Spinal cord (tissue), 10 donors: ENCODE results near the gene CHSY1. TPM values are rescaled to one million over a fixed set of nuclear protein-coding genes. Genes with fewer than 3 reads are reported as not detected.

Source experiments
- DNase-seq, 6 donors: peaks; one replicate each; pipeline versions ENCODE4 v3.0.0 to v3.0.0-alpha.2; 2013 to 2015; ENCODE audit warnings: low spot score in 6 of 6, low read depth in 4 of 6
- H3K27ac ChIP-seq: one replicate; pipeline ENCODE4 v1.5.1; 2013; ENCODE audit warnings: low read depth, low read length, control low read depth
- H3K27me3 ChIP-seq: one replicate; pipeline ENCODE4 v1.6.1; 2013; ENCODE audit warnings: low read length; ENCODE audit not compliant: control insufficient read depth, insufficient read depth
- H3K36me3 ChIP-seq: one replicate; pipeline ENCODE4 v1.6.1; 2013; ENCODE audit warnings: low read length; ENCODE audit not compliant: control insufficient read depth, insufficient read depth
- H3K4me1 ChIP-seq: one replicate; pipeline ENCODE4 v1.6.1; 2013; ENCODE audit warnings: low read length; ENCODE audit not compliant: control insufficient read depth, insufficient read depth
- H3K4me3 ChIP-seq: one replicate; pipeline ENCODE4 v1.5.1; 2013; ENCODE audit warnings: low read depth, low read length, control low read depth
- H3K9me3 ChIP-seq: one replicate; pipeline ENCODE4 v1.6.1; 2013; ENCODE audit warnings: low read length; ENCODE audit not compliant: control insufficient read depth, insufficient read depth
- WGBS: methylation state at CpG from one replicate; pipeline ENCODE4 v1.1.5; 2013; ENCODE audit warnings: missing lambda C conversion rate; ENCODE audit not compliant: insufficient coverage; 5-methylcytosine and 5-hydroxymethylcytosine counted together
- polyA plus RNA-seq, 2 donors: library from polyadenylated mRNA; unstranded; fragments of 120-200 nt; gene quantifications; one replicate each; pipeline ENCODE4 v1.2.1, GENCODE V29; 2013; ENCODE audit not compliant: insufficient read length in 2 of 2
- total RNA-seq, 2 donors: library from RNA; depleted of rRNA in 1 of 2; stranded (reverse); fragments of 120-200 nt in 1 of 2; fragments of >200 nt in 1 of 2; gene quantifications; one replicate each; pipeline versions ENCODE4 v1.2.3 to v1.2.4, GENCODE V29; 2013 to 2014
- donor health status: healthy.

CHSY1 gene
- total and polyA plus RNA-seq, 4 donors: 28.2 to 67.3 (median 32.6) TPM

DNA sequence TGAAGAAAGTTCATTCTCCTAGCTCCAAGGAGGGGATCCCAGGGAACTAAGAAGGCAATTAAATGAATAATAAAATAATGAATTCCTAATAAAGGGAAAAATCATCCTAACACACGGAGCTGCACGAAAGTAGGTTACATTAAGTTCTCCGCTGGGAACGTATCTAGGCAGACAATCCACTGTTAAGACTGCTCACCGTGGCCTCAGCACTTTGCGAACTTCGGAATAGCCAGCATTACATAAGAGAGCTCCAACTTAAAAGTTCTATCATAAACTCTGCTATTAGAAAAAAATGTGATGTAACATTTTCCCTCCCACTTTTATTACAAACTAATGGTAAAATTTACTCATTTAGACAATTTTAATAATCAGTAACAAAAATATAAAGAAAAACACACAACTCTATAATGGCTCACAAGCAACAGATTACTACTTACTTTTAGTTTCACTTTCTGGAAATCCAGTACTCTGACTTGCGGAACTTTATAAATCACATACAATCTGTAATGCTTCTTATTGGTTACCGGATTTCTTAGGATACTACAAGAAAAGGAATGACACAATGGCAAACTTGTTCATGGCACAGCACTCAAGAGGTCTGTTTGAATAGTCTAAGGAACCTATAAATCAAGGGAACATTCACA, 34.7 kb upstream of the CHSY1 start:
- H3K27ac ChIP-seq: no peak overlapping the region
- H3K36me3 ChIP-seq: peaks cover 31% of the 10 kb centered on the region
- no peaks in the 10 kb centered on the region for H3K4me1 ChIP-seq
- H3K9me3 ChIP-seq: no peaks in the 10 kb centered on the region
- 86% methylated on average over 4 of the region's 9 CpGs for WGBS
- H3K27me3 ChIP-seq: no peaks in the 10 kb centered on the region
- no peak for DNase-seq
- no peak overlapping the region for H3K4me3 ChIP-seq

DNA sequence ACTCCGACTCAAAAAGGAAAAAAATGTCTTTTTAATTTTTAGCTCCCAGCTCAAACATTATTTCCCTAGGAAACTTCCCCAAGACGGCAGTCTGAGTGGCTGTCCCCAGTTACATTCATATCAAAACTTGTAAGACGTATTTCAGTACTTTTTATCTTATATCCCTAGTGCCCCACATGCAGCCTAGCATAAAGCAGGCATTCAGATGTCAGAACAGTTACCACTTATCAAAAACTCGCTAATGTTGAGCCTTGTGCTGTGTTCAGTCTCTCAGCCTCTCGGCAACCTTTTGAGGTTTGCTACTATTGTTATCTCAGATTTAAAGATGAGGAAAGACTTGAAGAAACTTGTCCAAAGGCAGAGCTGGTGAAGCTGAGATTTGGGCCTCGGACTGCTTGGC, 32.1 kb upstream of the CHSY1 start:
- no peaks in the 10 kb centered on the region for H3K27me3 ChIP-seq
- H3K4me1 ChIP-seq: no peaks in the 10 kb centered on the region
- 77% methylated on average over 4 of the region's 6 CpGs for WGBS
- H3K9me3 ChIP-seq: no peaks in the 10 kb centered on the region
- no peak for DNase-seq
- peaks cover 34% of the 10 kb centered on the region for H3K36me3 ChIP-seq
- H3K27ac ChIP-seq: no peak overlapping the region
- H3K4me3 ChIP-seq: no peak overlapping the region

DNA sequence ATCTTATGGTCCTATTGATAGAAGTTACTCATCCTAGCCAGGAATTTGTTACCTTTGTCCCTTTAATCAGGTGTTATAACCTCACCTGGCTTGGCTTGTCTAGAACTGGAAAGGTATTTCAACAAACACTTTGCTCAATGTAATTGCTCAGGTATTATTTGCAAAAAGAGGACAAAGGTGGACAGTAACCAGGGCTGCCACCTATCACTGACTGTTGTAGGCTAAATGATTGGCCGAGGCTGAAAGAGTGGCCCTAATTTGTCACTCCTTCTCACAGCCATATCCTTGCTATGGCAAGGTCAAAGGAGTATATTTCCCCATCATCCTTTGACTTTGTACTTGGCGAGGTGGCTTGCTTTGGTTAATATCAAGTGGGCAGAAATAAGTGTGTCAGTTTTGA, 28.2 kb upstream of the CHSY1 start:
- WGBS: 100% methylated on average over 1 of the region's 2 CpGs

DNA sequence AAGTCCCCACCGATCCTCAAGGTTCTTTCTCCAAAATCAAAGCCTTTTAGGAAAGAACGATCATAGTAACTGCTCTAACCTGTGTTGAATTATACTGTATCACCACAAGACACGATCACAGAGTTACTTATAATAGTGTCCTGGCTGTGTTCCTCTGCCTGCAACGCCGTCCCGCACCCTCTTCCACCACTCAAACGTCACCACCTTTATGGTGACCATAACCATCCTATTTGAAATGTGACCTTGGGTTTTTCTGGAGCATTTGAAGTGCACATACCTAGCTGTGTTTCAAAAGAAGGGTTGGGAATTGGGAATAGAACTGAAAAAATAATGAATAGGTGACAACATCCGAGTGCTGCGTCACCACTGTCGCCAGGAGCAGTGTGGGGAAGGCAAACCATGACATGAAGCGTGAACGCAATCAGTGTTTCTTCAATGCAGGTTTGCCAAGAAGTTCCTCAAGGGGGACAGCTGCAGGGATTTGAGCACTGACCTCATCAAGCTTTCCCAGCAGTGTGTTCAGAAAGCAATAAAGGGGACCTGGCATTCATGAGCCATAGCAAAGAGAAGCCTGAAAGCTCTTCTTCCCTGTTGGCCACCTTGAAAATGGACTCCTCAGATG, 26.2 kb upstream of the CHSY1 start:
- H3K9me3 ChIP-seq: no peaks in the 10 kb centered on the region
- no peak for DNase-seq
- H3K27ac ChIP-seq: peak overlapping the region; percentile 10
- peak overlapping the region; percentile 46 for H3K4me3 ChIP-seq
- H3K36me3 ChIP-seq: peaks cover 27% of the 10 kb centered on the region
- WGBS: 76% methylated on average over 6 of the region's 12 CpGs
- H3K27me3 ChIP-seq: no peaks in the 10 kb centered on the region
- H3K4me1 ChIP-seq: peaks cover 17% of the 10 kb centered on the region

More for the DNA sequence above, 28.2 kb upstream of the CHSY1 start:
- Histone ChIP-seq H3K9me3 (no peaks in the 10 kb centered on the region), H3K4me1 (peaks cover 17% of the 10 kb centered on the region), H3K36me3 (peaks cover 27% of the 10 kb centered on the region), H3K4me3 (no peak overlapping the region), H3K27me3 (no peaks in the 10 kb centered on the region), H3K27ac (no peak overlapping the region)
- no peak for DNase-seq

DNA sequence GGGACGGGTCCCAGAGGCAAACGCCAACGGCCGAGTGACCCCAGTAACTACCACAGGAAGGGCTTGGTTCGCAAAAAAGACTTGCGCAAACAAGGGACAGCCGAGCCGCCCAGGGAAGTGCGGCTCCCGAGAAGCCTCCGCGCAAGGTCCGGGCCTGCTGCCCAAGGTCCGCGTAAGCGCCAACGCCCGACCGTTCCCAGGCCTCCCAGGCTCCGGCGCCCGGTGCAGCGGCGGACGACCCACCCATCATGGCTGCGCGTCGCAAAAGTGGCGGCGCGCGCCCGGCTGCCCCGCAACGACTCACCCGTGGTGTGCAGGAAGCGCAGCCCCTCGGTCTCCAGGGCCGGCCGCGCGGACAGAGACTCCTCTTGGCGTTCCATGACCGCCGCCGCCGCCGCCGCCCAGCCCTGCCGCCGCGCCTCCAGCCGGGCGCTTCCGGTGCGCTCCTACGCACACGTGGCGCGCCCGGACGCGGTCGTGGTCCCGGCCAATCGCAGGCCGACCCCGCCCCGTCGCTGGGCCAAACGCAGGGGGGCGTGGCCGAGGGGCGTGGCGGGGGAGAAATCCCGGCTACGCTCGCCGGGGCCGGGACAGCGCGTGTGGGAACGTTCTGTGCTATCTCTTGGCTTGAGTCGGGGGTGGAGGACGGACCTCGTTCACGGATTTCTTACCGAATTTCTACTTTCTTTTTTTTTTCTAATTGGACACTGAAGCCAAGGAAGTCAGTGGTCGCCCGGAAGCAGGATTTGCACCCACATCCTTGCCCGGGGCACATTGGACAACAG, 25.4 kb upstream of the CHSY1 start, which contains the start of gene SELENOS:
TSS of gene SELENOS (minus strand) at position 448 of the 785 bp plus-strand sequence. CDS start at position 380, 68 bp downstream.
- Histone ChIP-seq H3K36me3 (peaks cover 33% of the 10 kb centered on the region), H3K4me3 (peak within 1 kb of the TSS; percentile 87), H3K4me1 (peaks cover 17% of the 10 kb centered on the region), H3K27me3 (no peaks in the 10 kb centered on the region), H3K27ac (peak within 1 kb of the TSS; percentile 84), H3K9me3 (no peaks in the 10 kb centered on the region)
- under 1% methylated on average over 91 of the region's 91 CpGs for WGBS
- peak in 5 of 6 donors; percentile 79 to 97 (median 87) for DNase-seq

DNA sequence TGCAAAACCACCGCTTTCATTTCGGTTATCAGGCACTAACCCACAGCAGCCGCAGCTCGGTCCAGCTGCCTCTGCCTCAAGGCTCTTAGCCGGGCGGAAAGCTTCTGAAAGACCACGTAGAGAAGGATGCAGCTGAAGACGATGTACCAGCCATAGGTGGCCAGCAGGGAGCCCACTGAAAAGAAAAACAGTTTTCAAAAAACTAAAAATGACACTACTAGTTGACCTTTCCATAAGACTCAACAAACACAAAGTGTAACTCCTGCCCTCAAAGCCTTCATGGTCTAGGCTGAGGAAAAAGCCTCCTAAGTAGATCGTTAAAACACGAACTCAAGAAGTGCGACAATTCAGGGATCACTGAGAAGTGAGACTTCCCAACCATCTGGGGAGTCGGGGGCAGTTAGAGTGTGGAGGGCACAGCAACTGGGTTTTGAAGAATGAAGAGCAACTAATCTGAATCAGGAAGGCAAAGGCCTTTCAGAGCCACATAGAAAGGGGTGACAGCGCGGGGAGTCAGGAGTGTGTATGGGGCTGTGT, 24.7 kb upstream of the CHSY1 start:
- peaks cover 17% of the 10 kb centered on the region for H3K4me1 ChIP-seq
- 11% methylated on average over 13 of the region's 14 CpGs for WGBS
- H3K27me3 ChIP-seq: no peaks in the 10 kb centered on the region
- peaks cover 37% of the 10 kb centered on the region for H3K36me3 ChIP-seq
- H3K9me3 ChIP-seq: no peaks in the 10 kb centered on the region
- H3K27ac ChIP-seq: peak overlapping the region; percentile 84
- DNase-seq: no peak
- H3K4me3 ChIP-seq: peak overlapping the region; percentile 87

DNA sequence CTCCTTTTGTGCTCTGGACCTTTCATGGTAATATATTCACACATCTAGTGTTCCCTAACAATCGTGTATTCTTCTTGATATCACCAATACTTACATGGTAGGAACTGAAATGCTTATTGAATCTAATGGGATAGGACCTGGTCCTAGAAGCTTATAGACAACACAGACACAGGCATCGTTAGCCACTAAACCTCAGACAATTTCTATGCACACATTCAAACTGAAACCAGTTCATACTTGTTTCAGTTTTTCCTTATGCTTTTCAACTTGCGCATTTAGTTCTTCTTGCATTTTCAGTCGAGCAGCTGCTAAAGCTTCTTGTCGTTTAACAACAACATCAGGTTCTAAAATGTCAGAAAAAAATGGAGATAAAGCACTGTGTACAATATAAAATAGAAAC, 23.2 kb upstream of the CHSY1 start:
- no peak overlapping the region for H3K27ac ChIP-seq
- 100% methylated on average over 2 of the region's 5 CpGs for WGBS

DNA sequence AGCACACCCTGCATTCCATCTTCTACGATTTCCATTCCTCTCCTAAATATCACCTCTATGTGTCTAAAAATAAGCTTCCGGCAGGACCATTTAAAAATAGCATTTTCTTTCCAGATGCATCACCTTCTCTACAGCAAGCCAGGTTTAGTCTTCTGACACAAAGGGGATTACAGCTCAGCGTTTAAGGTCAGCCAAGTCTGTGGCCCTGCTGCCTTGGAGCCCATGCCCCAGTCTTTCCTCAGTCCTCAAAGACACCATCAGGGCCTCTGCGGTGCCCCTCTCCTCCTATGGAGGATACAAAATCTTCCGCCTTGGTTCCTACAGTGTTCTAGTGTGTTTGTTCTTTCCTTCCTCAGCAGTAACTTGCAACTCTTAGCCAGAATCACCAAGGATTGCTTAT, 21.7 kb upstream of the CHSY1 start:
- Histone ChIP-seq H3K36me3 (peaks cover 48% of the 10 kb centered on the region), H3K4me1 (peaks cover 17% of the 10 kb centered on the region), H3K4me3 (no peak overlapping the region), H3K27me3 (no peaks in the 10 kb centered on the region), H3K9me3 (no peaks in the 10 kb centered on the region), H3K27ac (no peak overlapping the region)
- DNase-seq: no peak
- WGBS: 88% methylated on average over 5 of the region's 5 CpGs

More for the DNA sequence above, 23.2 kb upstream of the CHSY1 start:
- no peak overlapping the region for H3K4me3 ChIP-seq
- DNase-seq: no peak
- peaks cover 17% of the 10 kb centered on the region for H3K4me1 ChIP-seq
- H3K9me3 ChIP-seq: no peaks in the 10 kb centered on the region
- H3K36me3 ChIP-seq: peaks cover 39% of the 10 kb centered on the region
- no peaks in the 10 kb centered on the region for H3K27me3 ChIP-seq

DNA sequence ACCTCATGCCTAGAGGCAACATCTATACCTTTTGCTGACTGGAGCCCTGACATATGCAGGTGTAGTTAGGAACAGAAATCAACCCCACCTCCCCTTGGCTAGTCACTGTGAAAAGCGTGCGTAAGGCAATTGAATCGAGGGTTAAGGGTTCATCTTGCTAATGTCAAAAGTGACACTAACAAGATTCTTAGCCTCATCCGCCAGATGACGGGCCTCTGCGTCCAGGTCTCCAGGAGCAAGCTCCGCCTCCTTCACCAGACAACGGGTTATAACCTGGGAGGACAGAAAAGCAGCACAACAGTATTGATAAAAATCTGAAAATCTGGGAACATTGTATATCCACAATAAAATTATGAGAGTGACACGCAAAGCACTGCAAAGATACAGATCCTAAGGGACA, 20.7 kb upstream of the CHSY1 start:
- no peaks in the 10 kb centered on the region for H3K27me3 ChIP-seq
- H3K4me3 ChIP-seq: no peak overlapping the region
- no peak for DNase-seq
- H3K9me3 ChIP-seq: no peaks in the 10 kb centered on the region
- peaks cover 12% of the 10 kb centered on the region for H3K4me1 ChIP-seq
- H3K27ac ChIP-seq: no peak overlapping the region
- WGBS: 95% methylated on average over 3 of the region's 9 CpGs
- peaks cover 48% of the 10 kb centered on the region for H3K36me3 ChIP-seq
